Amniotic epithelial cell (primary cell): Measurements from ENCODE around the gene VAPB.

Experiments used
- DNase-seq: peaks from one replicate; pipeline ENCODE4 v3.0.0-alpha.2; 2010; ENCODE audit warnings: low read depth

The VAPB gene

DNA sequence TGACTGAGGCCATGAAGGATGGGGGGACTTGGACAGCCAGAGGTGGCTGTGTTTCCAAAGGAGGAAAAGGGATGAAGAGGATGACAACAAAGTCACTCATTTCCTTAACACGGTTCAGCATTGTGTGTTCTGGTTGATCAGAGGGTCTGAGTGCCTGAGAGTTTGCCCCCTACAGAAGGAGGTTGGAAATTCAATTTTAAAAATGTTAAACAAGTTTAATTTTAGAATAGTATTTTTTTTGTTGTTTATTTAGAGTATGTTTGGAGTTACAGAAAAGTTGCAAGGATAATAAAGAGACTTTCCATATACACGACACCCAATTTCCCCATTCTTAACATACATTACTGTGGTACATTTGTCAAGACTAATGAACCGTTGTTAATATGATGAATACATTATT is 10.3 kb upstream of the VAPB start:
- DNase-seq: no peak

DNA sequence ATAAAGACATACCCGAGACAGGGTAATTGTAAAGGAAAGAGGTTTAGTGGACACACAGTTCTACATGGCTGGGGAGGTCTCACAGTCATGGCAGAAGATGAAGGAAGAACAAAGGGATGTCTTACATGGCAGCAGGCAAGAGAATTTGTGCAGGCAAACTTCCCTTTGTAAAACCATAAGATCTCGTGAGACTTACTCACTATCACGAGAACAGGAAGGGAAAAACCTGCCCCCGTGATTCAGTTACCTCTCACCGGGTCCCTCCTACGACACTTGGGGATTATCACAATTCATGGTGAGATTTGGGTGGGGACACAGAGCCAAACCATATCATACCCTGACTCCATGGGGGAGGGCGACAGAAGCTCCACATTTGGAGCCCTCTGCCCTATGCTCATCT is 7.4 kb upstream of the VAPB start:
- no peak for DNase-seq

DNA sequence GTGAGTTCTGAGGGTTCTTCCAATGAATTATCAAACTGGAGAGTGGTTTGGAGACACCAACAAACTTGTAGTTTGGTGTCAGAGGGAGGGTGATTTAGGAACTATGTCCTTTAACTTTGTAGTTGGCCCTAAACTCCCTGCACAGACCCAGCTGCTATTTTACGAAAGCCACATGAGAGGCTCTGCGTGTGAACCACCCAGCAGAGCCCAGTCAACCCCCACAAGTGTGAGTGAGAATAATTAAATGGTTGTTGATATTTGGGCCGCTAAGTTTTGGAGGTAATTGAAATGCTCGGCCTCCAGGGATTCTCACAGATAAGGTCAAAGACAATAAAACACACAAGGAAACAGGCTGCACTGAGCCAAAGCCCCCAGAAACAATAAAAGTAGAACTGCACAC is 6.9 kb upstream of the VAPB start:
- no peak for DNase-seq

DNA sequence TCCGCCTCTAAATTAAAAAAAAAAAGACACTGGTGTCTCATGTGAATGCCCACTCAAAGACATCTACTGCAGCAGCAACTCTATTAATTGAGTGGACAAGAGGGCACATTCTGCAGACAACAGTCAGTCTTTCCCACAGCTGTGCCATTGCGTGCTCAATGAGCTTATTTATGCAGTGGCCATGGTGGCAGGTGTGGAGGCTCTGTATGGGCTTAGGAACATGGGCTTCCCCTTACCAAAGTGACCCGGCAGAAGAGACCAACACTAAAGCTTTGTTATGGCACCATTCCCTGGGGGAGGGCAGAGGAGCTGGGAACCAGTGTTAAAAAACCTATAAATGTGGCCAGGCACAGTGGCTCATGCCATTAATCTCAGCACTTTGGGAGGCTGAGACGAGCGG is 4.2 kb upstream of the VAPB start:
- no peak for DNase-seq

DNA sequence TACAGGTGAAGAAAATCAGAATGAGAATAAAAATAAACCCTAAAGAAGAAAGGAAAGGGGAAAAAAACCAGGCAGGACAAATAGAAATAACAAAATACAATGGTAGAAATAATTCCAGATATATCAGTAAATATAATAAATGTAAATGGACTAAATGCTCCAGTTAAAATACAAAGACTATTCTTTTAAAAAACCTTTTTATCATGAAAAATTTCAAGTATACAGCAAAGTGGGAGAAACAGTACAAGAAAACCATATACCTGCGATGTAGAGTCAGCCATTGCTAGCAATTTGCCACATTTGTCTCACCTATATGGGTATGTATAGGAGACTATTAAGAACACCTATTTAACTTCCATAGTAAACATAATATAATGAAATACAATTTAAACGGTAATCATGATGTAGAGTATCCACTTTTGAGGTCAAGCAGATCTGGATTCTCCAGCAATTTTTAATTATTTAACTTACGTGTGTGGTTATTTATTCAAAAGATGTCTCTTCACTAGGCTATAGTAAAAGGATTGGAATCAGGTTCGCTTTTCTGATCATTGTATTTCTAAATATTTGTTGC is 914 bp upstream of the VAPB start:
- DNase-seq: no peak

DNA sequence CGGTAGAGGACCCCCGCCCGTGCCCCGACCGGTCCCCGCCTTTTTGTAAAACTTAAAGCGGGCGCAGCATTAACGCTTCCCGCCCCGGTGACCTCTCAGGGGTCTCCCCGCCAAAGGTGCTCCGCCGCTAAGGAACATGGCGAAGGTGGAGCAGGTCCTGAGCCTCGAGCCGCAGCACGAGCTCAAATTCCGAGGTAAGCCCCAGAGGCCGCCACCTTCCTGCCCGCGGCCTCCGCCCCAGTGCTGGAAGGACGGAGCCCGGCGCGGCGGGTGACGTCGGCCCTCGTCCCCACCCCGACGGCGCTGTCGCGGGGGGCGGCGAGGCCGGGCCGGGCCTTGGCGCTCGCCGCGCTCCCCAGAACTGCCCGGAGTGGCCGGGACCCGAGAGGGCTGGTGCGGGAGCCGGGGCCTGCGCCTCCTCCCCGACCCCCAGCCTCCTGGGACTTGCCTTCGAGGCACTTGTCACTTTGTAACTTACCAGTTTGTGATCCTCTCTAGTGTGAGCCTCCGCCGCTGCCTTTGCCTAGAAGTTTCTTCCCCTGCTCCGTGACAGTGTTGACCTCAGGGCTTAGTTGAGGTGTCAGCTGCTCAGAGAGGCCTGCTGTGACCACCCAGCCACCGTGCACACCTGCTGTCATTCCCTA is 417 bp downstream of the VAPB start:
- DNase-seq: no peak

DNA sequence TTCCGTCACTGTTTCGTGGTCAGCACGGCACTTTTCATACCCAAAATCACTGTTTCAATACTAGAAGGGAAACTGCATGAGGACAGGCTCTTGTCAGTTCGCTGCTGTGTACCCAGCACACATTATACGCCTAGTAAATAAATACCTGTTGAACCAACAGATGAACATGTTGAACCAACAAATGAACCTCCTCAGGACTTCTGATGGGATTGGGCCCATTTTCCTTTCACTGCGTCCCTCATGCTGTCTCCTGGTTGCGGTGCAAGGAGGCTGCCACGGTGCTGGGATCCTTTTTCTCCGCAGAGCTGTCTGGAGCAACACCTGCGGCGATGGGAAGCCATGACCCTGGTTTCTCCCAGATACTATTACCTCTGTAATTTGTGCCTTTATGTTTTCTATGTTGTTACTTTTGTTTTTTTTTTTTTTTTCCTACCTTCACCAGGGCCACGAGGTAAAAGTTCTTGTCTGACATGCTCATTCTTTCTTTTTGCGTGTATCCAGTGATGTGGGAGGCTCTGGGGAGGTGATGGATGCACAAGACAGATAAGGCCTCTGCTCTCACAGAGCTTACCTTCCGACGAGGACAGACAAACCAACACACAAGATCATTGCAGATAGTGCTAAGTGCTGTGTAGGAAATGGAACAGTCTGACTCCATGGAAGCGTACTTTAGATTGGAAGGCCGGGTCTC is 1.1 kb downstream of the VAPB start:
- DNase-seq: no peak

DNA sequence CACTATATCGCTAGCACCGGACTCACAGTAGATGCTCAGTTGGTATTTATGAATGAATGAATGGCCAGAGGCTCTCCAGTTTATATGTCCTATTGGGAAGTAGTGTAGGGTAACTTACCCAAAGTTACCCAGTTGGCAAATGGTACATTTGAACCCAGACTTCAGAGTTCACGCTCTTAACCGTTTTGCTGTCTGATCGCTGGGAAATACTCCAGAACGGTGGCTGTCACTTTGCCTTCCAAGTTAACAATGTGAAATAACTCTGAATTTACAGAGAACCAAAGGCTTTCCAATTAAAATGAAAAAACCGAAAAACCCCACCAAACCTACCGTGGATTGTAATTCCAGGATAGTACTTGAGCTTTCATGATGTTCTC is 1.6 kb downstream of the VAPB start:
- no peak for DNase-seq

DNA sequence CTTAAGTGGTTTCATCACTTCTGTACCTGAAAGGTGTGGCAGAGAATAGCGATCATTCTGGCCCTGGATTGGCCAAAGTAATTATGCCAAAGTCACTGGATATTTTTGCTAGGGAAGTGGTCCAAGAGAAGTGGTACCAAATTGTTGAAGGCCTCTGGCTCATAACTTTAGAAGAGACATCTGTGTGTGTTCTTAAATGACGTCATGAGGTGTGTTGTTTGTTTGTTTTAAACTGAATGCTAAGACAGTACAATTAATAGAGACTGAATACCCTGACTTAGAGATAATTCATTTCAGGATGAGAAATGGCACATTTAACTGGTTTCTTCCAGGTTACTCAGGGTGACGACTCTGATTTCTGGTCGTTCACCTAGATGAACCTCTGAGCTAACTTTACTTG is 3.3 kb downstream of the VAPB start:
- DNase-seq: no peak

DNA sequence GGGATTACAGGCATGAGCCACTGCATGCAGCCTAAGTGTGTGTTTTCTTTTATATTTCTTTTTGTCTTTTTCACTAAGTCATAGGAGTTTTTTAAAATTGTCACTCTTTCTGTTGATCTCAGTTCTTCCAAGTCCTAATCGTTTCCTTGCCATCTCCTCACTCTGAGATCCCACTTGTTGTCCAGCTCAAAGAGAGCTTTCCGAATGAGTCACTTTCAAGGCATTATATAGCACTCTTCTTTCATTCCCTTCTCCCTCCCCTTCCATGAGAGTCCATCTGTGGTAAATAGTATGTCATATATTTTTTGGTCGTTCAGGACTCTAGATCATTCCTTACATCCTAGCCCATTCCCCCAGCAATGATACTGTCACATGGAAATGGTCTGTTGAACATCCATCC is 4.3 kb downstream of the VAPB start:
- peak; percentile 60 for DNase-seq

DNA sequence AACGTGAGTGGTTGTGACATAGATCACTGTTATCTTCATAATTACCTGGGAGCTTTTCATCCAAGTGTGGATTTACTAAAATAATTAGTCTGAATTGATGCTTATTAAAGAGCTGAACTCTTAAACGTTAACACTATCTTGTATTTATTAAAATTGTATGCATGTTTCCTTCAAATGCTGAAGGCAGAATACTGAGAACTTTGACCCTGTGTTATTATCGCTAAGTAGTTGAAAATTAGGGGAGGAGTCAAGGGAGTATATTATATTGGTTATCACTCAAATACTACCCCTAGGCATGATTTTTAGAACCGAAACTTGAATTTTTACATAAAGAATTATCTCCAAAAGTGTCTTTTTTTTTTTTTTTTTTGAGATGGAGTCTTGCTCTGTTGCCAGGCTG is 5.8 kb downstream of the VAPB start:
- no peak for DNase-seq

DNA sequence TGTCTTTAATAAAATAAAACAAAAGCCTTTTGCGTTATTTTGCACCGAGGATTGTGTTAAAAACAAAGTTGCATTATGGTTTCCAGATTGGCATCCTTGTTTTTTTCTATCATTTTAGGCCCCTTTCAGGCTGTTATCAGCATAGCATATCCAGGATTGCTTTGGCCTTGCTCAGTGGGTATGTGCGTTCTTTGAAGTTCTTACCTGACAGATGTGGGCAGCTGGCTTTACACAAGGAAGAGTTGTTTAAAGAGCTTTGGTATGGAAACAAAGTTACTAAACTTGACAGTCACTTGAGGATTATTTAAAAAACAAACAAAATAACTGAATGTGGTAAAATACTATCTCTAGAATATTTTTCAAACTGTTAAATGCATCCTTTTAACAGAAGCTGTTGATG is 6.6 kb downstream of the VAPB start:
- no peak for DNase-seq

DNA sequence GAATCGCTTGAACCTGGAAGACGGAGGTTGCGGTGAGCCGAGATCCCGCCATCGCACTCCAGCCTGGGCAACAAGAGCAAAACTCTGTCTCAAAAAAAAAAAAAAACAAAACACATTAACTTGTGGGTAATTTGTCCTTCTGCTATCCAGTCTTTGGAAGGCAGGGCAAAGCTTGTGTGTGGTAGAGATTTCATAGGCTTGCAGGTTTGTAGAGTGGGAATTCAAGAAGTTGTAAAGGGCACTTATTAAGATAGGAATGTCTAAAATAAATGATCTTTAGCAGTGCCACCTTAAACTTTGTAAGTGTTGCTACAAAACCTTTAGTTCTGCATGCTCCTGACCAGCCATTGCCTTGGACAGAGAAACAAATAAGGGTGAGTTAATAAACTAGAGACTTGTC is 8.4 kb downstream of the VAPB start:
- no peak for DNase-seq

DNA sequence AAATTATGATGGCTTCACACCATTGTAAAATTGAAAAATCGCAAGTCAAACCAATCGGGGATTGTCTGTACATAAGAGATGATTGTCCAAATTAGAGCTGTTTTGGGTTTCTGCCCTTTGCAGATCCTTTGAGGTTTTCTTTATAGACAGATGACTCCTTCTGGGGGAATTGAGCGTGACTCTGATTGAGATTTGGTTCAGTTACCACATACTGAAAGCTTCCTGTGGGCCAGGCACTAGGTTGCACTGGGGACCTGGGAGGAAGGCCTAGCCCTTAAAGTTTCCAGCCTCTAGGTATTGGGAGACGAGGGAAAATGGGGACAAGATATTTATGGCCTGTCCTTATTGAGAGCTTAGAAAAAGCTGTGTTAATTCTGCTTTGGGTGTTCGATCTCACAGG is 9.2 kb downstream of the VAPB start:
- DNase-seq: no peak

DNA sequence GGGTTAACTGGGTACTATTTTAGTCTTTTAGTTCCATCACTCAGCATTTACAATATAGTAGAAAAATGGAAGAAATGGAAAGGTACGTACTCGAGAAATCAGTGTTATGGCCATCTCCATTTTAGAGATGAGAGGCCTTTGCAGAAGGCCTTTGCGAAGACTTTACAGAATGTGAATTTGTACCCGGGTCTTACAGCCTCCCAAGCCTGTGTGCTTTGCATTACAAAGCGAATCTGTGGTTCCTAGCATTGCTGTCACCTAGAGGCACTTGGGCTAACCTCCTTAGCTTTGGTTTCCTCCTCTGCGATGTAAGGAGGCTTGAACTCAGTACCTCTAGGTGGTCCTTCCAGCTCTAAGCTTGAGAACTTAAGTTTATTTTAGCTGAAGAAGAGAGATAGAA is 10.9 kb downstream of the VAPB start:
- no peak for DNase-seq

DNA sequence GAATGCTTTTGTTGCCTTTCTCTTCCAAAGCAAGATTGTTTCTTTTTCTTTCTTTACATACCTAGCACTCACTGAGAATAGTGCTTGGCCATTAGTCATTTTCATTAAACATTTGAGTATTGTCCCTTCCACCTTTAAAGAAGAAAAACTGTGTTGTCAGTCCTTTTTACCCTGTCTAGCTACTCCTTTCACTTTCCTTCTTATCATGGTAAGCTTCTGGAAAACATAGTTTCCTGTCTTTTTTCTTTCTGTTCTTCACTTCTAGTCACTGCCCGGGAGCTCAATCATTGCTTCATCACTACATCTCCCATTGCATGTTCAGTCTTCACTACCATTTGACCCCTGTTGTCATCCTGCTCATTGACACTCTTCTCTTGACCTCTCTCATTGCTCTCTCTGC is 12.1 kb downstream of the VAPB start:
- DNase-seq: no peak

DNA sequence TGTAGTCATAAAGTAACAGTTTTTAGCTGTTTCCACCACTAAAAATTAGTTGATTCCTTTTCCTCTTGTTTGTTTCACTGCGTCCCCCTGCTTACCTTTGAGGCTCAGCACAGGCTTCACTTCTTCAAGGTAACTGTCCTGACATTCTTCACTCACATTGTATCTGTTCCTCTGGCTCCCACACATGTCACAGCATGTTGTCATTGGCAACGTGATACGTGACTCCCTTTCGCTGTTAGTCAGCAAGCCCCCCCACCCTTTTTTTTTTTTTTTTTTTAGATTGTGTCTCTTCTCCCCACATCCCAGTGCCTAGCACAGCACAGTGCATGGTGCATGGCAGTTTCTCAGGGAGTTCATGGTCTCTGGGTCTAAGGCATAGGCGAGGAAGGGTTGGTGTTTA is 13.3 kb downstream of the VAPB start:
- DNase-seq: no peak

DNA sequence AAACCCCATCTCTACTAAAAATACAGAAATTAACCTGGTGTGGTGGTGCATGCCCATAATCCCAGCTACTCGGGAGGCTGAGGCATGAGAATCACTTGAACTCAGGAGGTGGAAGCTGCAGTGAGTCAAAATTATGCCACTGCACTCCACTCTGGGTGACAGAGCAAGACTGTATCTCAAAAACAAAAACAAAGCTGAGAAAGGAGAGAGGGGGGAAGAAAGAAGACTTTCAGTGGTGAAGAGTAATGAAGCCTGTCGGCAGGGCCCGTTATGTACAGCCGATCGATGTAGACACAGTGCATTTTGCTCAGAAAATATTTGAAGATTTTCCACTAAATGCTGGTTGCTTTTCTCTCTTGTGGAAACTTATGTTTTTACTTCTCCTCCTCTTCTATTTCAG is 13.8 kb downstream of the VAPB start:
- DNase-seq: no peak

DNA sequence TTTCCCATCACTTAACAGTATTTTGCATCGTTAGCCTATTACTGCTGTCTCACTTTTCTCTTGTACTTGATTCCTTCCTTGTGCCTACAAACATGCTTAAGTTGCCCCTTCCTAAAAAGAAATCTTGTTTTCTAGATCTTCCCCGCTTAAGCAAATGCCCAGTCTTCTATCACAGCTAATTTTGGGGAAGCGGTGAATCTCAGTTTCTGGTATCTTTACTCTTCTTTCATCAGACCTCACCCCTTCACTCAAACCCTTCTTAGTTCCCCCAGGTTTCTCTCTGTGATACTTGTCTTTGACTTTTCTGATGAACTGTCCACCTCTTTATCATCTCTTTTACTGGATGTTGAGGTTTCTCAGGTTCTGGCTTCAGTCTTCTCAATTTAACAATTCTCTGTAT is 14.2 kb downstream of the VAPB start:
- DNase-seq: no peak

DNA sequence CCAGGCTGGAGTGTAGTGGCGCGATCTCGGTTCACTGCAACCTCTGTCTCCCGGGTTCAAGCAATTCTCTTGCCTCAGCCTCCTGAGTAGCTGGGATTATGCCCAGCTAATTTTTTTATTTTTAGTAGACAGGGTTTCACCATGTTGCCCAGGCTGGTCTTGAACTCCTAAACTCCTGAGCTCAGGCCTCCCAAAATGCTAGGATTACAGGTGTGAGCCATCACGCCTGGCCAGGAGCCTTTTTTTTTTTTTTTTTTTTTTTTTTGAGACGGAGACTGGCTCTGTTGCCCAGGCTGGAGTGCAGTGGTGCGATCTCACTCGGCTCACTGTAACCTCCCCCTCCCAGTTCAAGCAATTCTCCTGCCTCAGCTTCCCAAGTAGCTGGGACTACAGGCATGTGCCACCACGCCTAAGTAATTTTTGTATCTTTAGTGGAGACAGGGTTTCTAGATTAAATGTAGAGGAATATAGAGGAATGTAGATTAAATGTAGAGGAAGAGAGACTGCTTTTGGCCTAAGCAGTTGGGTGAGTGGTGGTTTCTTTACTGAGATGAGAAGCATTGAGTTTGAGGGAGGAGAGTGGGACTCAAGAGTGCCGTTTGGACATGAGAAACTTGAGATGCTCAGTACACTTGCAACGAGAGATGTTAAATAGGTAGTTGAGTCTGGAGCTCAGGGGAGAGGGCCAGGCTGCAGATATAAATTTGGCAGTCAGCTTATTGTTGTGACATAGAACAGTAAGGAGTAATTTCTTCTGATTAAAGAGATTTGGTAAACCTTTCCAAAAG is 16.7 kb downstream of the VAPB start:
- no peak for DNase-seq

DNA sequence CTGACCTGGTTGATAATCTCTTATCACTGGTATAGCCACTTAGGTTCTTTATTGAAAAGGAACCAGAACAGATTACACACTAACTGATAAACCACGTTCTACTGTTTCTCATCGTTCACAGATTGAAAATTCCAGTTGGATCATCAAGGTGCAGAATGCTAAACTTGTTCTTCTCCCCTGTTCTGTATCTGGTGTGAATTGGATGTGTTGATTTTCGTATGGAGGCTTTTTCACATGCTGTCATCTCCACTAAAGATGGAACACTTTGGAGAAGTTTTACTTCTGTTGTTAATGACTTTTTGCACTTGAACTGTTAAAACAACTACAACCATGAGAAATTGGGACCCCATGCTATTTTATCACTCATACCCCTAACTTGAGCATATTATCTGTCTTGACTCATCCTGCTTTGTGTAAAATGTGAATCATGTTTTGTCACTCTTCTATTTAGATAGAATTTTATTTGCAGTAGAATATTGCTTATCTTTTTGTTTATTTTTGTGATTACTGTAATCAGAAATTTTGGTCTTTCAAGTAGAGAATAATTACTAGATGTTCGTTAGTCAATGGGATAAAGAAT is 17.5 kb downstream of the VAPB start:
- no peak for DNase-seq

DNA sequence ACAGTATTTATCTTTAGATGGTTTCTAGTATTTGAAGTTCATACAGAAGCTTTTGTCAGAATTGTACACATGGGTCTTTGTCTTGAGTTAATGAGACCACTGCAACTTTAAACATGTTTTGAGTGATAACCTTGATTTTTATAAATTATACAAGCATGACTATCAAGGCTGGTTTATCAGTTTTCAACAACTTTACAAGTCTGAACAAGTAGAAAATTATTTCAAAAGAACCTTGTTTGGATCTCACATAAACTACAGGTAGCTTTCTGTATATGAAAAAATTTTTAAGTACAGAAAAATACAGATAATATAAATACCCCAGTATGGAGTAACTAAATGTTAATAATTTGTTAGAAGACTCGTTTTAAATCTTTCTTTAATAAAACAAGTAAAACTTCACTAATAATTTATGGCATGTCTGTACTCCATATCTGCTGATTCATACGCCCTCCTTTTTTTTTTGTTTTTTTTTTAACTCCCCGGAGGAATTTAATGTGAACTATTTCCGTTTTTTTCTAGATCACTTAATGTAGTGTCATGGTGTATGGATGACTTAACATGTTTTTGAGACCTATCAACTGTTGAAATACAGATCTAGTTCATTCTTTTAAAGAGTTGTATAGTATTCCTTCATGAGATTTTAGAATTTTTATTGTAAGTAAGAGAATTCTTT is 18.3 kb downstream of the VAPB start:
- DNase-seq: peak; percentile 53
